ENCODE data around the gene TOLLIP. TPM values are rescaled to one million over a fixed set of nuclear protein-coding genes. Genes with fewer than 3 reads are reported as not detected.

Gene TOLLIP
- total and polyA plus RNA-seq, 8 donors = 14.9 to 119 (median 35.8) TPM

- no peak for DNase-seq
- no peak overlapping the region for H3K27ac ChIP-seq
- intact Hi-C loops (cut with DNase I; ENCODE audit: low total_unique reads) = no loop called here
- TF ChIP-seq CTCF (IDR thresholded peaks at IDR 0.05) = peak in 1 of 7 experiments; percentile 10
- TF ChIP-seq POLR2A (IDR thresholded peaks at IDR 0.05) = no peak
- WGBS, 5 donors = 20 to 60% (median 45%) methylated on average over 1 to 21 of the region's 21 CpGs
- H3K36me3 ChIP-seq = peaks cover 0 to 3% (median 0%) of the 10 kb centered on the region in 4 donors
- peaks cover 0 to 52% (median 0%) of the 10 kb centered on the region in 3 donors for H3K27me3 ChIP-seq
- no peaks in the 10 kb centered on the region for H3K9me3 ChIP-seq
- H3K4me1 ChIP-seq = peaks cover 0 to 12% (median 8%) of the 10 kb centered on the region in 4 donors
- peak overlapping the region in 1 of 4 donors; percentile 9 for H3K4me3 ChIP-seq
Observed at GRCh38 chr11:1233351-1234053, 75.9 kb downstream of the TOLLIP start.

GRCh38 chr11:1232883-1233321 is 76.5 kb downstream of the TOLLIP start:
- Histone ChIP-seq H3K4me3 (peak overlapping the region in 1 of 4 donors; percentile 9), H3K4me1 (peaks cover 0 to 12% (median 8%) of the 10 kb centered on the region in 4 donors), H3K27ac (no peak overlapping the region), H3K36me3 (peaks cover 0 to 3% (median 0%) of the 10 kb centered on the region in 4 donors), H3K27me3 (peaks cover 0 to 58% (median 0%) of the 10 kb centered on the region in 3 donors), H3K9me3 (no peaks in the 10 kb centered on the region)
- intact Hi-C loops (cut with DNase I; ENCODE audit: low total_unique reads) = no loop called here
- WGBS, 5 donors = 68 to 77% (median 75%) methylated on average over 4 to 30 of the region's 30 CpGs
- no peak for DNase-seq
- TF ChIP-seq EP300 (IDR thresholded peaks at IDR 0.05) = no peak
- TF ChIP-seq POLR2AphosphoS5 (IDR thresholded peaks at IDR 0.05) = no peak
- no peak for TF ChIP-seq POLR2A (IDR thresholded peaks at IDR 0.05)
- TF ChIP-seq CTCF (IDR thresholded peaks at IDR 0.05) = no peak

- peaks cover 0 to 12% (median 7%) of the 10 kb centered on the region in 4 donors for H3K4me1 ChIP-seq
- DNase-seq = no peak
Observed at GRCh38 chr11:1232021-1232882, 77.2 kb downstream of the TOLLIP start.

GRCh38 chr11:1231396-1232020 is 77.9 kb downstream of the TOLLIP start:
- Histone ChIP-seq H3K27ac (no peak overlapping the region), H3K4me1 (peaks cover 0 to 12% (median 6%) of the 10 kb centered on the region in 4 donors), H3K27me3 (peaks cover 0 to 72% (median 0%) of the 10 kb centered on the region in 3 donors), H3K4me3 (no peak overlapping the region), H3K36me3 (peaks cover 0 to 3% (median 0%) of the 10 kb centered on the region in 4 donors), H3K9me3 (no peaks in the 10 kb centered on the region)
- DNase-seq = no peak
- intact Hi-C loops (cut with DNase I; ENCODE audit: low total_unique reads) = no loop called here
- WGBS, 5 donors = 57 to 82% (median 63%) methylated on average over 6 to 22 of the region's 22 CpGs
- TF ChIP-seq POLR2AphosphoS5 (IDR thresholded peaks at IDR 0.05) (no peak), POLR2A (IDR thresholded peaks at IDR 0.05) (no peak), EP300 (IDR thresholded peaks at IDR 0.05) (no peak), CTCF (IDR thresholded peaks at IDR 0.05) (no peak)

More at GRCh38 chr11:1232021-1232882, 77.2 kb downstream of the TOLLIP start:
- H3K27me3 ChIP-seq = peaks cover 0 to 64% (median 0%) of the 10 kb centered on the region in 3 donors
- no peak for TF ChIP-seq EP300 (IDR thresholded peaks at IDR 0.05)
- no peak for TF ChIP-seq POLR2AphosphoS5 (IDR thresholded peaks at IDR 0.05)
- H3K4me3 ChIP-seq = no peak overlapping the region
- H3K27ac ChIP-seq = no peak overlapping the region
- no peaks in the 10 kb centered on the region for H3K9me3 ChIP-seq
- 77 to 82% (median 81%) methylated on average over 25 to 46 of the region's 46 CpGs for WGBS, 5 donors
- intact Hi-C loops (cut with DNase I; ENCODE audit: low total_unique reads) = no loop called here
- H3K36me3 ChIP-seq = peaks cover 0 to 3% (median 0%) of the 10 kb centered on the region in 4 donors

All from stomach (tissue), 9 donors.